Measurements from ENCODE around the gene ZNF26.
A peak's percentile ranks its signal among the peaks of the same experiment; 100 is the strongest.
"Not testable (repeated sequence)": the region's sequence is repeated elsewhere in the genome, so short reads cannot be mapped to it uniquely, and the experiment has no call there.

The ZNF26 gene, protein sequence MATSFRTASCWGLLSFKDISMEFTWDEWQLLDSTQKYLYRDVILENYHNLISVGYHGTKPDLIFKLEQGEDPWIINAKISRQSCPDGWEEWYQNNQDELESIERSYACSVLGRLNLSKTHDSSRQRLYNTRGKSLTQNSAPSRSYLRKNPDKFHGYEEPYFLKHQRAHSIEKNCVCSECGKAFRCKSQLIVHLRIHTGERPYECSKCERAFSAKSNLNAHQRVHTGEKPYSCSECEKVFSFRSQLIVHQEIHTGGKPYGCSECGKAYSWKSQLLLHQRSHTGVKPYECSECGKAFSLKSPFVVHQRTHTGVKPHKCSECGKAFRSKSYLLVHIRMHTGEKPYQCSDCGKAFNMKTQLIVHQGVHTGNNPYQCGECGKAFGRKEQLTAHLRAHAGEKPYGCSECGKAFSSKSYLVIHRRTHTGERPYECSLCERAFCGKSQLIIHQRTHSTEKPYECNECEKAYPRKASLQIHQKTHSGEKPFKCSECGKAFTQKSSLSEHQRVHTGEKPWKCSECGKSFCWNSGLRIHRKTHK

GRCh38 chr12:132986001-132986884 lies at the start of gene ZNF26:
Gene ZNF26 (plus strand): TSS chr12:132986367. CDS start chr12:132986841, 474 bp downstream.
- H3K4me3 ChIP-seq (ENCODE audit: low read depth in 1 of 2, low read length in 2 of 2) = peak within 1 kb of the TSS; percentile 93
- H3K27me3 ChIP-seq (ENCODE audit: low read depth, low read length) = no peaks in the 10 kb centered on the region
- peaks cover 7 to 21% of the 10 kb centered on the region in 2 donors for H3K36me3 ChIP-seq (ENCODE audit: control insufficient read depth in 1 of 2, insufficient read depth in 2 of 2, low read length in 2 of 2)
- peak within 1 kb of the TSS; percentile 91 for H3K27ac ChIP-seq (ENCODE audit: low read length)
- peaks cover 5 to 12% of the 10 kb centered on the region in 2 donors for H3K4me1 ChIP-seq (ENCODE audit: control insufficient read depth in 1 of 2, insufficient read depth in 2 of 2, low read length in 2 of 2)
- H3K9me3 ChIP-seq (ENCODE audit: control insufficient read depth in 1 of 2, low read length in 2 of 2) = peaks cover 8 to 20% of the 10 kb centered on the region in 2 donors

DNA sequence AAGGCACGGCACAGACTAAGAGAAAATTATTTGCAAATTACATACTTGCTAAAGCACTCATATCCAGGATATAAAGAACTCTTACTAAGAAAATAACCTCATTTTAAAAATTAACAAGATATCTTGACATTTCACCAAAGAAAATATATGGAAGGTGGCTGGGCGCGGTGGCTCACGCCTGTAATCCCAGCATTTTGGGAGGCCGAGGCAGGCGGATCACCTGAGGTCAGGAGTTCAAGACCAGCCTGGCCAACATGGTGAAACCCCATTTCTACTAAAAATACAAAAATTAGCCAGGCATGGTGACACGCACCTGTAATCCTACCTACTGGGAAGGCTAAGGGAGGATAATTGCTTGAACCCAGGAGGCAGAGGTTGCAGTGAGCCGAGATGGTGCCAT lies 49.2 kb upstream of the ZNF26 start:
- peaks cover 22 to 47% of the 10 kb centered on the region in 2 donors for H3K9me3 ChIP-seq (ENCODE audit: control insufficient read depth in 1 of 2, low read length in 2 of 2)
- not testable (repeated sequence) for H3K4me1 ChIP-seq (ENCODE audit: control insufficient read depth in 1 of 2, insufficient read depth in 2 of 2, low read length in 2 of 2); H3K27me3 ChIP-seq (ENCODE audit: low read depth, low read length); H3K27ac ChIP-seq (ENCODE audit: low read length)
- H3K4me3 ChIP-seq (ENCODE audit: low read depth in 1 of 2, low read length in 2 of 2) = peak overlapping the region in 1 of 2 donors; percentile 7
- H3K36me3 ChIP-seq (ENCODE audit: control insufficient read depth in 1 of 2, insufficient read depth in 2 of 2, low read length in 2 of 2) = peaks cover 8 to 47% of the 10 kb centered on the region in 2 donors

GRCh38 chr12:132937476-132937875 lies 48.7 kb upstream of the ZNF26 start:
- Histone ChIP-seq H3K27ac (ENCODE audit: low read length) (no peak overlapping the region), H3K4me3 (ENCODE audit: low read depth in 1 of 2, low read length in 2 of 2) (peak overlapping the region in 1 of 2 donors; percentile 7), H3K4me1 (ENCODE audit: control insufficient read depth in 1 of 2, insufficient read depth in 2 of 2, low read length in 2 of 2) (no peaks in the 10 kb centered on the region), H3K36me3 (ENCODE audit: control insufficient read depth in 1 of 2, insufficient read depth in 2 of 2, low read length in 2 of 2) (peaks cover 14 to 47% of the 10 kb centered on the region in 2 donors), H3K27me3 (ENCODE audit: low read depth, low read length) (no peaks in the 10 kb centered on the region), H3K9me3 (ENCODE audit: control insufficient read depth in 1 of 2, low read length in 2 of 2) (peaks cover 25 to 51% of the 10 kb centered on the region in 2 donors)

- H3K27ac ChIP-seq (ENCODE audit: low read length); H3K4me3 ChIP-seq (ENCODE audit: low read depth in 1 of 2, low read length in 2 of 2); H3K4me1 ChIP-seq (ENCODE audit: control insufficient read depth in 1 of 2, insufficient read depth in 2 of 2, low read length in 2 of 2); H3K27me3 ChIP-seq (ENCODE audit: low read depth, low read length): not testable (repeated sequence)
- Histone ChIP-seq H3K36me3 (ENCODE audit: control insufficient read depth in 1 of 2, insufficient read depth in 2 of 2, low read length in 2 of 2) (peaks cover 25 to 50% of the 10 kb centered on the region in 2 donors), H3K9me3 (ENCODE audit: control insufficient read depth in 1 of 2, low read length in 2 of 2) (peaks cover 31 to 54% of the 10 kb centered on the region in 2 donors)
These were observed 47.4 kb upstream of the ZNF26 start for GRCh38 chr12:132938807-132939206.

DNA sequence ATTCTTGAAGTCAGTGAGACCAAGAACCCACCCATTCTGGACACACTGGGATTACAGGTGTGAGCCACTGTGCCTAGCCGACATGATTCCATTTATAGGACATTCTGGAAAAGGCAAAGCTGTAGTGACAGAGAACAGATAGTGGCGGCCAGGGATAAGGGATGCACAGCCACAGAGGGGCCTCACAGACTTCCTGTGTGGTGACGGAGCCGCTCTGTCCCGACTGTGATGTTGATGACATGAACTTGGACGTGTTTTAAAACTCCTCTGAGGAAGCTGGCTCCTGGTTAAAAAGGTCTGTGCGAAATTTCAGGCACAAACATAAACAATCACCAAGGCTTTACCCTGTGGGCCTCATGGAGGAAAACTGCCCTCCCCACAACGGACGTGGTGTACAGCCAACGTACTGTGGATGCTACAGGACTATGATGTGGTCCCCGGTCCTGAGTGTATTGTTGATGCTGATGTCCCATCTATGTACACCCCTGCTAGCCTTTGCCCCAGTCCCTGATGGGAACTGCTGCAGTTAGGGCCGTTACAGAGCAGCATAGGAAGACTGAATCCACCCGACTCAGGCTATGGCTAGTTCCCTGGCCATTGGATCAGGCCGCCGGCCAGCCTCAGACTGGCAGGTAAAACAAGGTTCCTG lies 46.0 kb upstream of the ZNF26 start:
- Histone ChIP-seq H3K9me3 (ENCODE audit: control insufficient read depth in 1 of 2, low read length in 2 of 2) (peaks cover 35 to 57% of the 10 kb centered on the region in 2 donors), H3K27me3 (ENCODE audit: low read depth, low read length) (no peaks in the 10 kb centered on the region), H3K27ac (ENCODE audit: low read length) (no peak overlapping the region), H3K4me1 (ENCODE audit: control insufficient read depth in 1 of 2, insufficient read depth in 2 of 2, low read length in 2 of 2) (no peaks in the 10 kb centered on the region), H3K36me3 (ENCODE audit: control insufficient read depth in 1 of 2, insufficient read depth in 2 of 2, low read length in 2 of 2) (peaks cover 36 to 60% of the 10 kb centered on the region in 2 donors), H3K4me3 (ENCODE audit: low read depth in 1 of 2, low read length in 2 of 2) (peak overlapping the region; percentile 26 to 42)

- H3K27me3 ChIP-seq (ENCODE audit: low read depth, low read length) = no peaks in the 10 kb centered on the region
- no peak overlapping the region for H3K27ac ChIP-seq (ENCODE audit: low read length)
- peaks cover 45 to 62% of the 10 kb centered on the region in 2 donors for H3K9me3 ChIP-seq (ENCODE audit: control insufficient read depth in 1 of 2, low read length in 2 of 2)
- peak overlapping the region in 1 of 2 donors; percentile 3 for H3K4me3 ChIP-seq (ENCODE audit: low read depth in 1 of 2, low read length in 2 of 2)
- H3K4me1 ChIP-seq (ENCODE audit: control insufficient read depth in 1 of 2, insufficient read depth in 2 of 2, low read length in 2 of 2) = no peaks in the 10 kb centered on the region
- peaks cover 47 to 69% of the 10 kb centered on the region in 2 donors for H3K36me3 ChIP-seq (ENCODE audit: control insufficient read depth in 1 of 2, insufficient read depth in 2 of 2, low read length in 2 of 2)
These were observed 44.7 kb upstream of the ZNF26 start for GRCh38 chr12:132941336-132941954.

DNA sequence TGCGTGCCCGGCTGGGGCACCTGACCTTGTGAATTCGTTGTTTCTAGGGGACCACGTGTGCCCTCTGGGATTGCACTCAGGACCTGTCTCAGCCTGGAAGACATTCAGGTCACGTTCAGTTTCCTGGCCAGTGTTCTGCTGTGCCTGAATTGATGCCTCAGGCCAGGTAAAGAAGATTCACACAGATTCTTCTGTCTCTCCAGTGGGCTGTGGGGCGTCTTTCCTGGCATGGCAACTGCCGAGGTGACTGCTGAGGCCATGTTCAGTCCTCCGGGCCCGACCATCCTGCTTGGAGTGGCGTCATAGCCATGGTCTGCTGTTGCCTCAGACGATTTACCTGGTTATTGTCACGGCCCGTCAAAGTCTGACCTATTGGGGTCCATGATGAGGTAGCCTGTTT lies 43.6 kb upstream of the ZNF26 start:
- H3K4me1 ChIP-seq (ENCODE audit: control insufficient read depth in 1 of 2, insufficient read depth in 2 of 2, low read length in 2 of 2) = no peaks in the 10 kb centered on the region
- H3K27me3 ChIP-seq (ENCODE audit: low read depth, low read length) = no peaks in the 10 kb centered on the region
- peak overlapping the region; percentile 3 to 15 for H3K4me3 ChIP-seq (ENCODE audit: low read depth in 1 of 2, low read length in 2 of 2)
- peaks cover 48 to 74% of the 10 kb centered on the region in 2 donors for H3K36me3 ChIP-seq (ENCODE audit: control insufficient read depth in 1 of 2, insufficient read depth in 2 of 2, low read length in 2 of 2)
- peaks cover 45 to 60% of the 10 kb centered on the region in 2 donors for H3K9me3 ChIP-seq (ENCODE audit: control insufficient read depth in 1 of 2, low read length in 2 of 2)
- H3K27ac ChIP-seq (ENCODE audit: low read length) = no peak overlapping the region

DNA sequence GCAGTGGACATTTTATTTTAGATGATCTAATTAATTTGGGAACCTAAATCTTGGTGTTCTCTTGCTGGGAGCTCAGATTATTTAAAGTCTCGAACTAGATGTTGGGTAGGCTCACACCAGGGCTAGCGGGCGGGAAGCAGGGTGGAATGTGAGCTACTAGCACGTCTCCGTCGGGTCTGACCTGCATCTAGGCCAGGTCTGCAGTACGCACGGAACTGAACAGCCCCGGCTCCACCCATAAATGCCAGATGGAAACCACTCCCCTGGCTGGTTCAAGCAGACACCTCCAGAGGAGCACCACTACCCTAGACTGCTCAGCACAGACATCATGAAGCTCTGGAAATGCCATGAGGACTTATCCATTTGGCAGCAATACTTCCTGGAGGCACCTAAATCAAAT lies 40.4 kb upstream of the ZNF26 start:
- Histone ChIP-seq H3K27me3 (ENCODE audit: low read depth, low read length) (no peaks in the 10 kb centered on the region), H3K27ac (ENCODE audit: low read length) (no peak overlapping the region), H3K9me3 (ENCODE audit: control insufficient read depth in 1 of 2, low read length in 2 of 2) (peaks cover 68 to 80% of the 10 kb centered on the region in 2 donors), H3K4me3 (ENCODE audit: low read depth in 1 of 2, low read length in 2 of 2) (peak overlapping the region in 1 of 2 donors; percentile 13), H3K36me3 (ENCODE audit: control insufficient read depth in 1 of 2, insufficient read depth in 2 of 2, low read length in 2 of 2) (peaks cover 57 to 87% of the 10 kb centered on the region in 2 donors), H3K4me1 (ENCODE audit: control insufficient read depth in 1 of 2, insufficient read depth in 2 of 2, low read length in 2 of 2) (no peaks in the 10 kb centered on the region)

DNA sequence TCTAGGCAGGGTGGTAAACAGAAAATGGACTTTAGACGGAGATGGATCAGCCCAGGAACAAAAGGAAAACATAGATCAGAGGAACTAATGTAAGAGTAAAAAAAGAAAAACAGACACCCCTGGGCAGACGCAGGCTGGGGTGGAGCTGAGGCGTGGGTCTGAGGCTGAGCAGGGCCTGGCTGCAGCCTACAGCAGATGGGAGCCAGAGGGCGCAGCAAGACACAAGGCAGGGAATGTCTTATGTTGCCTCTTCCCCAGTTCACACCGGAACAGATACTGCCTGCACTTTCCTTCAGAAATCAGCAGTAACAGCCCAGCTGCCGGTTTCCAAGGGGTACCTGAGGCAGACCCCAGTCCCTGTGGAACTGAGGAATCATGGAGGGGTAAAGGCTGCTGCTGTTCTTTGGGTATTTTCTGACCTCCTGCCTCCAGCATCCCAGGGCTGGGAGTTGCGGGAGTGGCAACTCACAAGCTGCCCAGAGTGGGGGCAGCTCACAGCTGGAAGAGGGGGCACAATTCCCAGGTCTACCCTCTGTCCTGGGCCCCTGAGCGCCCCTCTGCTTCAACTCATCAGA lies 39.8 kb upstream of the ZNF26 start:
- Histone ChIP-seq H3K27ac (ENCODE audit: low read length) (no peak overlapping the region), H3K36me3 (ENCODE audit: control insufficient read depth in 1 of 2, insufficient read depth in 2 of 2, low read length in 2 of 2) (peaks cover 53 to 82% of the 10 kb centered on the region in 2 donors), H3K4me3 (ENCODE audit: low read depth in 1 of 2, low read length in 2 of 2) (peak overlapping the region in 1 of 2 donors; percentile 13), H3K9me3 (ENCODE audit: control insufficient read depth in 1 of 2, low read length in 2 of 2) (peaks cover 68 to 79% of the 10 kb centered on the region in 2 donors), H3K4me1 (ENCODE audit: control insufficient read depth in 1 of 2, insufficient read depth in 2 of 2, low read length in 2 of 2) (no peaks in the 10 kb centered on the region), H3K27me3 (ENCODE audit: low read depth, low read length) (no peaks in the 10 kb centered on the region)
